ENCODE results near the gene DAB1. TPM values are rescaled to one million over a fixed set of nuclear protein-coding genes. Genes with fewer than 3 reads are reported as not detected.

Gene DAB1
- total RNA-seq, 2 experiments from 2014 or later: 0.52 to 0.61 TPM

- CTCF ChIA-PET: no interaction called here
- Histone ChIP-seq H3K4me3 (ENCODE audit: low read length) (no peak overlapping the region), H3K27me3 (ENCODE audit: control insufficient read depth in 1 of 2, insufficient read depth in 2 of 2, low read length in 2 of 2) (no peaks in the 10 kb centered on the region), H3K9me3 (ENCODE audit: control insufficient read depth in 1 of 2, insufficient read depth in 1 of 2, low read length in 2 of 2) (no peaks in the 10 kb centered on the region), H3K36me3 (ENCODE audit: insufficient read depth, low read length) (no peaks in the 10 kb centered on the region), H3K4me1 (ENCODE audit: insufficient read depth, low read length) (no peaks in the 10 kb centered on the region), H3K27ac (ENCODE audit: low read depth in 1 of 2, low read length in 2 of 2) (no peak overlapping the region)
- no peaks in the 10 kb centered on the region for H3K36me3 Mint-ChIP-seq (ENCODE audit: low read depth)
- DNase-seq (no peak), ATAC-seq (ENCODE audit: poor library complexity) (no peak)
- no peak overlapping the region for H3K4me3 Mint-ChIP-seq
- intact Hi-C loops (cut with DNase I, micrococcal nuclease): no loop called here
- H3K9me3 Mint-ChIP-seq: no peaks in the 10 kb centered on the region
- H3K4me1 Mint-ChIP-seq (ENCODE audit: low read depth): no peaks in the 10 kb centered on the region
- no peaks in the 10 kb centered on the region for H3K27me3 Mint-ChIP-seq
- H3K27ac Mint-ChIP-seq: no peak overlapping the region
- TF ChIP-seq CTCF (IDR thresholded peaks at IDR 0.05): no peak
- POLR2A ChIA-PET: no interaction called here
Measured at GRCh38 chr1:57067863-57068262, 356.0 kb downstream of the DAB1 start.

GRCh38 chr1:57066980-57067610 lies 356.8 kb downstream of the DAB1 start:
- no peak overlapping the region for H3K4me3 Mint-ChIP-seq
- POLR2A ChIA-PET: no interaction called here
- DNase-seq (no peak), ATAC-seq (ENCODE audit: poor library complexity) (no peak)
- CTCF ChIA-PET: no interaction called here
- Histone ChIP-seq H3K4me3 (ENCODE audit: low read length) (no peak overlapping the region), H3K27me3 (ENCODE audit: control insufficient read depth in 1 of 2, insufficient read depth in 2 of 2, low read length in 2 of 2) (no peaks in the 10 kb centered on the region), H3K27ac (ENCODE audit: low read depth in 1 of 2, low read length in 2 of 2) (no peak overlapping the region), H3K4me1 (ENCODE audit: insufficient read depth, low read length) (no peaks in the 10 kb centered on the region), H3K36me3 (ENCODE audit: insufficient read depth, low read length) (no peaks in the 10 kb centered on the region), H3K9me3 (ENCODE audit: control insufficient read depth in 1 of 2, insufficient read depth in 1 of 2, low read length in 2 of 2) (no peaks in the 10 kb centered on the region)
- H3K27me3 Mint-ChIP-seq: peaks cover 4% of the 10 kb centered on the region
- no peaks in the 10 kb centered on the region for H3K9me3 Mint-ChIP-seq
- intact Hi-C loops (cut with DNase I, micrococcal nuclease): no loop called here
- H3K4me1 Mint-ChIP-seq (ENCODE audit: low read depth): no peaks in the 10 kb centered on the region
- no peak for TF ChIP-seq CTCF (IDR thresholded peaks at IDR 0.05)
- H3K27ac Mint-ChIP-seq: no peak overlapping the region
- H3K36me3 Mint-ChIP-seq (ENCODE audit: low read depth): no peaks in the 10 kb centered on the region

GRCh38 chr1:57065442-57065841 lies 358.4 kb downstream of the DAB1 start:
- Histone ChIP-seq H3K9me3 (ENCODE audit: control insufficient read depth in 1 of 2, insufficient read depth in 1 of 2, low read length in 2 of 2) (no peaks in the 10 kb centered on the region), H3K27me3 (ENCODE audit: control insufficient read depth in 1 of 2, insufficient read depth in 2 of 2, low read length in 2 of 2) (no peaks in the 10 kb centered on the region), H3K27ac (ENCODE audit: low read depth in 1 of 2, low read length in 2 of 2) (no peak overlapping the region), H3K4me1 (ENCODE audit: insufficient read depth, low read length) (no peaks in the 10 kb centered on the region), H3K4me3 (ENCODE audit: low read length) (no peak overlapping the region), H3K36me3 (ENCODE audit: insufficient read depth, low read length) (no peaks in the 10 kb centered on the region)
- ChIA-PET POLR2A (no interaction called here), CTCF (no interaction called here)
- H3K27ac Mint-ChIP-seq: no peak overlapping the region
- H3K9me3 Mint-ChIP-seq: no peaks in the 10 kb centered on the region
- H3K4me1 Mint-ChIP-seq (ENCODE audit: low read depth): no peaks in the 10 kb centered on the region
- H3K4me3 Mint-ChIP-seq: no peak overlapping the region
- DNase-seq (no peak), ATAC-seq (ENCODE audit: poor library complexity) (no peak)
- no peaks in the 10 kb centered on the region for H3K36me3 Mint-ChIP-seq (ENCODE audit: low read depth)
- TF ChIP-seq CTCF (IDR thresholded peaks at IDR 0.05): no peak
- intact Hi-C loops (cut with DNase I, micrococcal nuclease): no loop called here
- H3K27me3 Mint-ChIP-seq: peaks cover 4% of the 10 kb centered on the region

Measured in CD4-positive, alpha-beta T cell (primary cell).